A673 (cell line): Measurements from ENCODE around the gene COIL. TPM values are rescaled to one million over a fixed set of nuclear protein-coding genes. Genes with fewer than 3 reads are reported as not detected.
"Not testable (repeated sequence)": the region's sequence is repeated elsewhere in the genome, so short reads cannot be mapped to it uniquely, and the experiment has no call there.

ENCODE experiments used
- BruUV-seq: library from RNA; stranded (reverse); fragments of 400-500 nt; replicated peaks from 2 replicates; lab custom pipeline; 2021; lab: Mats Ljungman, UMichigan
- CTCF ChIA-PET: fragments of 300-600 bp; sonication (Branson Sonifier 250); formaldehyde crosslinking; loops from one replicate; lab custom pipeline; 2022; ENCODE audit warnings: antibody characterized with exemption; lab: Charles Lee
- POLR2A ChIA-PET: fragments of 300-600 bp; sonication (Branson Sonifier 250); formaldehyde crosslinking; loops from one replicate; lab custom pipeline; 2022; ENCODE audit warnings: antibody characterized with exemption; ENCODE audit not compliant: low non-redundant PET; lab: Charles Lee
- DNase-seq: peaks from one replicate; pipeline ENCODE4 v3.0.0-alpha.2; 2015; ENCODE audit warnings: low spot score
- H3K27ac ChIP-seq: fragments of 200-600 bp; sonication (generic); 2 replicates; pipeline ENCODE4 v1.5.1; 2016; ENCODE audit warnings: mixed run types, low read depth, mild to moderate bottlenecking, mixed read lengths, antibody characterized with exemption, low read length; ENCODE audit not compliant: poor library complexity, severe bottlenecking
- H3K27me3 ChIP-seq: fragments of 200-600 bp; sonication (generic); replicated peaks from 2 replicates; pipeline ENCODE4 v1.6.1; 2017; ENCODE audit warnings: mixed run types, low read depth, mild to moderate bottlenecking, mixed read lengths, antibody characterized with exemption, low read length; ENCODE audit not compliant: insufficient read depth, poor library complexity
- H3K36me3 ChIP-seq: fragments of 200-600 bp; sonication (generic); 2 replicates; pipeline ENCODE4 v1.6.1; 2016; ENCODE audit warnings: mixed run types, mild to moderate bottlenecking, mixed read lengths, antibody characterized with exemption, low read length; ENCODE audit not compliant: insufficient read depth, poor library complexity, severe bottlenecking
- H3K4me1 ChIP-seq: fragments of 200-600 bp; sonication (generic); 2 replicates; pipeline ENCODE4 v1.6.1; 2017; ENCODE audit warnings: mixed run types, mild to moderate bottlenecking, mixed read lengths, antibody characterized with exemption, low read length; ENCODE audit not compliant: insufficient read depth, poor library complexity, severe bottlenecking
- H3K4me3 ChIP-seq: fragments of 200-600 bp; sonication (generic); 2 replicates; pipeline ENCODE4 v1.5.1; 2016; ENCODE audit warnings: low read depth, mixed run types, mild to moderate bottlenecking, mixed read lengths, low read length; ENCODE audit not compliant: poor library complexity, severe bottlenecking
- H3K9me3 ChIP-seq: fragments of 200-600 bp; sonication (generic); 2 replicates; pipeline ENCODE4 v1.6.1; 2016; ENCODE audit warnings: mixed run types, low read depth, mild to moderate bottlenecking, mixed read lengths, antibody characterized with exemption, low read length; ENCODE audit not compliant: poor library complexity, severe bottlenecking
- EZH2 ChIP-seq: fragments of 200-600 bp; sonication (generic); IDR thresholded peaks from 2 replicates; pipeline ENCODE4 v1.6.1; 2017; ENCODE audit warnings: borderline replicate concordance, low read depth, mild to moderate bottlenecking, mixed read lengths, antibody characterized with exemption, low read length; ENCODE audit not compliant: poor library complexity, severe bottlenecking
- intact Hi-C: fragments of 100-400 bp; cut with micrococcal nuclease; formaldehyde crosslinking; loops from one replicate; pipeline ENCODE4 v1.10.0; 2022; ENCODE audit not compliant: unreplicated experiment
- total RNA-seq: library from RNA; stranded (reverse); gene quantifications from 2 replicates; pipeline ENCODE4 v1.2.3, GENCODE V29; 2021
- TF ChIP-seq, protein P1 (sequence below): fragments of 300-800, 200-600 bp; sonication (generic); conservative IDR thresholded peaks from 2 replicates; pipeline ENCODE4 v1.5.1; 2017; ENCODE audit warnings: low read depth, mild to moderate bottlenecking, antibody characterized with exemption, low read length, moderate library complexity, mixed read lengths

The COIL gene
- total RNA-seq, 1 experiment from 2014 or later = 23.2 TPM

DNA sequence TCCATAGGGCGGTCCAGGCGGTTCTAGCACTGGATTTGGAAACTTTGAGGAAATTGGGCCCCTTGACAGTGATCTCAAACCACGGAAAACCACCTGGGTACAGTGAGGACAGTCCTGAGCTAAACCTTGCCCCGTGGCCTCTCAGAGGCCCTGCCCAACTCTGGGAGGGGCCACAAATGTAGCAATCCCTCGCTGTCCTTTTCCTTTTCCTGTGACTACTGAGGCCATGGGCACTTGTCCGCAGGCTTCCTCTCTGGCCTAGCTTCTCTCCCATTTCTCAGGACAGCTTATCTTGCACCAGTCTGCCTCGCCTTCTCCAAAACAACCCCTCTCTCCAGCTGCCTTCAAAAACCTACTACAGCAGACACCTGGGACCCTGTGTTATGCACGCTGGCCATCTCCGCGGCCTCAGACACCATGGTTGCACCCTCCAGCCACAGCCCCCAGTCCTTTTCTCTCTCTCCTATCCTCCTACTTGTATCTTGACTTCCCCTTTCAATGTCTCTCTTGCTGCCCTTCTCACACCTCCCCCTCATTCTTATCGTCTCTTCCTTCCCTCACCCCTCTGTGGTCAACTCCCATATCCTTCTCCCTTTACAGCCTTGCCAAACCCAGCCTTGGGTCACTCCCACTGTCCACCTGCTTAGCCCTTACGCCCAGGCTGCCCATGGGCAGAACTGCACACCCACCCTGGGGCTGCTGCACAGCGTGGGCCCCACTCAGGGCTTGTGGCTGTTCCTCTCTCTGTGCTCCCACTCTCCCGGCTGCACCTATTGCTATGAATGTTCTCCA, 24.7 kb upstream of the COIL start:
- Histone ChIP-seq H3K9me3 (no peaks in the 10 kb centered on the region), H3K27me3 (no peaks in the 10 kb centered on the region), H3K4me3 (no peak overlapping the region), H3K27ac (no peak overlapping the region), H3K36me3 (no peaks in the 10 kb centered on the region), H3K4me1 (no peaks in the 10 kb centered on the region)
- no TSS peak for BruUV-seq
- intact Hi-C loops = no loop called here
- ChIA-PET POLR2A (no interaction called here), CTCF (no interaction called here)
- no peak for TF ChIP-seq EZH2
- TF ChIP-seq, protein P1, sequence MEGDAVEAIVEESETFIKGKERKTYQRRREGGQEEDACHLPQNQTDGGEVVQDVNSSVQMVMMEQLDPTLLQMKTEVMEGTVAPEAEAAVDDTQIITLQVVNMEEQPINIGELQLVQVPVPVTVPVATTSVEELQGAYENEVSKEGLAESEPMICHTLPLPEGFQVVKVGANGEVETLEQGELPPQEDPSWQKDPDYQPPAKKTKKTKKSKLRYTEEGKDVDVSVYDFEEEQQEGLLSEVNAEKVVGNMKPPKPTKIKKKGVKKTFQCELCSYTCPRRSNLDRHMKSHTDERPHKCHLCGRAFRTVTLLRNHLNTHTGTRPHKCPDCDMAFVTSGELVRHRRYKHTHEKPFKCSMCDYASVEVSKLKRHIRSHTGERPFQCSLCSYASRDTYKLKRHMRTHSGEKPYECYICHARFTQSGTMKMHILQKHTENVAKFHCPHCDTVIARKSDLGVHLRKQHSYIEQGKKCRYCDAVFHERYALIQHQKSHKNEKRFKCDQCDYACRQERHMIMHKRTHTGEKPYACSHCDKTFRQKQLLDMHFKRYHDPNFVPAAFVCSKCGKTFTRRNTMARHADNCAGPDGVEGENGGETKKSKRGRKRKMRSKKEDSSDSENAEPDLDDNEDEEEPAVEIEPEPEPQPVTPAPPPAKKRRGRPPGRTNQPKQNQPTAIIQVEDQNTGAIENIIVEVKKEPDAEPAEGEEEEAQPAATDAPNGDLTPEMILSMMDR = no peak
- DNase-seq = no peak

DNA sequence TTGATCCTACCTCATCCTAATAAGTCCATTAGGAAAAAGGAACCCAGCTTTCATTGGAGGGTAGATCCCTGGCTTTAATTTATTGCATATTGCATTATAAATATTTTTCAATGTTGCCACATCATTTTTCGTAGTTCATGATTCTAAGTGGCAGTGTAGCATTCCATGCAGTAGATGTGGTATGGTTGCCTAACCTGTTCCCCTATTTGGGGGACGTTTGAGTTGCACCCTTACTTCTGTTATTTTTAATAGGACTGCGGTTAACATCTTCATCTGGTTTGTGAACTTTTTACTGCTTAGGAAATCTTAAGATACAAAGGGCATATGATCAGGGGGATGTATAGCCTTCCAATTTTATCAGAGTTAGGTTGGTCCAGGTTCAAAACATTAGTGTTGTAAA, 22.5 kb upstream of the COIL start:
- no peaks in the 10 kb centered on the region for H3K4me1 ChIP-seq
- no peaks in the 10 kb centered on the region for H3K27me3 ChIP-seq
- H3K9me3 ChIP-seq = no peaks in the 10 kb centered on the region
- DNase-seq = no peak
- no peak overlapping the region for H3K4me3 ChIP-seq
- no peak overlapping the region for H3K27ac ChIP-seq
- H3K36me3 ChIP-seq = no peaks in the 10 kb centered on the region
- CTCF ChIA-PET = no interaction called here
- intact Hi-C loops = no loop called here
- no TSS peak for BruUV-seq
- POLR2A ChIA-PET = no interaction called here
- TF ChIP-seq, protein P1 = no peak

DNA sequence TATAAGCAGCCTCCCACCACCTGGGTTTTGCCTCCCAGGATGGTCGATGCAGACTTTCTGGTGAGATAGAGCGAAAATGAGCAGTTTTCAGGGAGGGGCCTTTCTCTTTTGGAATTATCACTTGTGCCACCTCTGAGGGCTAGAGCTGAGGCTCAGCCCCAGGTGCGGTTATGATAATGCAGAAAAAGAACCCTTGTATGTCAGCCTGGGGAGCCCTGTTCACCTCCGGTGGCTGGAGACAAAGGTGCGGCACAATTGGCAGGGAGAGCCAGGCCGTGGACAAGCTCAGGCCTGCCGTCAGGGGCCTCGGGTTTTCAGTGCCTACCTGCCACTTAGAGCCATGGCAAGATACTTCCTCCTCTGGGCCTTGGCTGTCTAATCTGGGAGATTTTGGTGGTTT, 21.5 kb upstream of the COIL start:
- DNase-seq = no peak
- ChIA-PET CTCF (no interaction called here), POLR2A (no interaction called here)
- no peaks in the 10 kb centered on the region for H3K9me3 ChIP-seq
- H3K4me1 ChIP-seq = no peaks in the 10 kb centered on the region
- no peak for TF ChIP-seq EZH2
- no peaks in the 10 kb centered on the region for H3K36me3 ChIP-seq
- no peak overlapping the region for H3K4me3 ChIP-seq
- no peaks in the 10 kb centered on the region for H3K27me3 ChIP-seq
- no peak overlapping the region for H3K27ac ChIP-seq
- intact Hi-C loops = no loop called here
- BruUV-seq = no TSS peak

DNA sequence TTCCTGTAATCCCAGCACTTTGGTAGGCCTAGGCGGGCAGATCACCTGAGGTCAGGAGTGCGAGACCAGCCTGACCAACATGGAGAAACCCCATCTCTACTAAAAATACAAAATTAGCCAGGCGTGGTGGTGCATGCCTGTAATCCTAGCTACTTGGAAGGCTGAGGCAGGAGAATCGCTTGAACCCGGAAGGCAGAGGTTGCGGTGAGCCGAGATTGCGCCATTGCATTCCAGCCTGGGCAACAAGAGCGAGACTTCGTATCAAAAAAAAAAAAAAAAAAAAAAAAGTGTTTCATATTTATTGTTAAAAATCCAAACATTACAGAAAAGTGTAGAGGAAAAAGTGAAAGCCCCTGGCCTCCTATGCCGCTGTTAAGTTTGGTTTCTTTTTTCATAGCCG, 19.7 kb upstream of the COIL start:
- CTCF ChIA-PET, H3K27ac ChIP-seq, H3K4me3 ChIP-seq, intact Hi-C loops, H3K4me1 ChIP-seq, H3K27me3 ChIP-seq, H3K9me3 ChIP-seq, BruUV-seq, DNase-seq, H3K36me3 ChIP-seq, POLR2A ChIA-PET: not testable (repeated sequence)
